GDM1 (cell line): ENCODE measurements around the gene HOXD11.

Experiments
- DNase-seq: peaks from one replicate; lab custom pipeline; 2025; lab: John Stamatoyannopoulos, UW

Gene HOXD11

GRCh38 chr2:176149481-176149938 is 42.4 kb downstream of the HOXD11 start:
- no peak for DNase-seq

GRCh38 chr2:176149939-176150583 is 43.0 kb downstream of the HOXD11 start:
- DNase-seq: no peak

GRCh38 chr2:176150584-176151441 is 43.7 kb downstream of the HOXD11 start:
- DNase-seq: no peak

- DNase-seq: no peak
Observed at GRCh38 chr2:176151442-176152287, 44.6 kb downstream of the HOXD11 start, which contains the start of gene HOXD4. Gene HOXD4 (plus strand): TSS chr2:176151550. CDS start chr2:176151634, 84 bp downstream.

GRCh38 chr2:176152350-176153181 is 45.5 kb downstream of the HOXD11 start:
- DNase-seq: no peak

- DNase-seq: no peak
Observed at GRCh38 chr2:176154576-176155252, 47.6 kb downstream of the HOXD11 start.

GRCh38 chr2:176155356-176156044 is 48.4 kb downstream of the HOXD11 start:
- DNase-seq: no peak

GRCh38 chr2:176156301-176156806 is 49.3 kb downstream of the HOXD11 start:
- no peak for DNase-seq

GRCh38 chr2:176156807-176157498 is 49.9 kb downstream of the HOXD11 start, which contains the start of gene HOXD3:
Gene HOXD3 (plus strand): TSS chr2:176157307. CDS start chr2:176169115, 11,808 bp downstream.
- DNase-seq: no peak

GRCh38 chr2:176157499-176158185 is 50.6 kb downstream of the HOXD11 start:
- DNase-seq: no peak

- no peak for DNase-seq
Observed at GRCh38 chr2:176158186-176158591, 51.1 kb downstream of the HOXD11 start.

GRCh38 chr2:176158855-176159662 is 52.0 kb downstream of the HOXD11 start:
- DNase-seq: no peak
